ENCODE results near the gene CD44. TPM values are rescaled to one million over a fixed set of nuclear protein-coding genes. Genes with fewer than 3 reads are reported as not detected.

Gene CD44
- polyA plus RNA-seq, 1 of the 3 experiments (the other 2 are of a cell fraction), result 457 TPM

DNA sequence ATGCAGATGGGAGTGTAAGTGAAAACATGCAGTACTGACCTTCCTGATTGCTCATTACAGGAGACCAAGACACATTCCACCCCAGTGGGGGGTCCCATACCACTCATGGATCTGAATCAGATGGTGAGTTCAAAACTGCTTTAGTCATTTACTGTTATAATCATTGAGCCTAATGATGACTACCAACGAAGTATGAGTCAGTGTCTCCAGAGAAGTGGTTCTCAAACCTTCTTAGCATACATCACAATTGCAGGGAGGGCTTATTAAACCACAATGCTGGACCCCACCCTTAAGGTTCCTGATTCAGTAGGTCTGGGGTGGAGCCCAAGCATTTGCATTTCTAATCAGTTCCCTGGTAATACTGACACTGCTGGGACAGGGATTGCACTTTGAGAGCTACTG, 75.8 kb downstream of the CD44 start:
- Histone ChIP-seq H3K4me3 (ENCODE audit: low read depth in 2 of 2, low read length in 1 of 2) (no peak overlapping the region), H3K27me3 (ENCODE audit: insufficient read depth) (no peaks in the 10 kb centered on the region), H3K4me1 (ENCODE audit: control insufficient read depth in 1 of 2, insufficient read depth in 2 of 2, low read depth in 1 of 2, low read length in 1 of 2) (peaks cover 0 to 24% of the 10 kb centered on the region in 2 experiments; a peak in 2 of 4 replicates), H3K9me3 (no peaks in the 10 kb centered on the region), H3K36me3 (replicated peaks in 1 of 2; ENCODE audit: control insufficient read depth in 1 of 2, insufficient read depth in 2 of 2, low read length in 1 of 2) (peaks cover 19 to 75% of the 10 kb centered on the region in 2 experiments), H3K27ac (ENCODE audit: low read depth in 2 of 2, low read length in 1 of 2) (peak overlapping the region in 1 of 2 experiments; percentile 91; a peak in 2 of 4 replicates), H2AFZ (ENCODE audit: low read depth) (no peak overlapping the region), H3K4me2 (peak overlapping the region; percentile 46; the same call in 1 of the 2 replicates), H3K9me2 (no peaks in the 10 kb centered on the region), H4K20me1 (ENCODE audit: insufficient read depth) (no peaks in the 10 kb centered on the region), H3F3A (replicated peaks; ENCODE audit: insufficient read depth) (peaks cover 58% of the 10 kb centered on the region), H3K79me2 (ENCODE audit: insufficient read depth) (peaks cover 64% of the 10 kb centered on the region), H3K9ac (peak overlapping the region; percentile 54)
- WGBS (ENCODE audit: low lambda C conversion rate), result 7% methylated on average over 1 of the region's 1 CpG
- DNase-seq, result no peak
- ChIA-PET CTCF (no interaction called here), POLR2A (no interaction called here)
- TF ChIP-seq CHD2 (IDR thresholded peaks at IDR 0.05; ENCODE audit: low read length, partially characterized antibody) (no peak), EP300 (IDR thresholded peaks at IDR 0.05; ENCODE audit: borderline replicate concordance in 1 of 2, low read depth in 1 of 2, low read length in 1 of 2) (peak in 1 of 2 experiments; percentile 94; a peak in 2 of 4 replicates), FOXM1 (IDR thresholded peaks at IDR 0.05; ENCODE audit: low read depth) (peak; percentile 55; the same call in 1 of the 2 replicates), GABPA (IDR thresholded peaks at IDR 0.05; ENCODE audit: low read depth) (no peak), YY1 (IDR thresholded peaks at IDR 0.05; ENCODE audit: low read depth) (no peak), NFIC (IDR thresholded peaks at IDR 0.05; ENCODE audit: borderline replicate concordance) (peak; percentile 48; the same call in 1 of the 2 replicates), JUND (IDR thresholded peaks at IDR 0.05) (peak; percentile 86), SMC3 (IDR thresholded peaks at IDR 0.05; ENCODE audit: low read depth, low read length) (no peak), POLR2AphosphoS5 (IDR thresholded peaks at IDR 0.05; ENCODE audit: low read depth, low read length) (peak; percentile 64; the same call in 1 of the 2 replicates), GATA2 (CRISPR knock-in tag; IDR thresholded peaks at IDR 0.05) (no peak), FOSL2 (IDR thresholded peaks at IDR 0.05; ENCODE audit: borderline replicate concordance, low read depth) (peak; percentile 93), EZH2phosphoT487 (IDR thresholded peaks at IDR 0.05; ENCODE audit: borderline replicate concordance, low read depth) (no peak), RXRA (IDR thresholded peaks at IDR 0.05; ENCODE audit: borderline replicate concordance, low read depth) (peak; percentile 89), TCF12 (IDR thresholded peaks at IDR 0.05) (peak; percentile 94), MEF2A (IDR thresholded peaks at IDR 0.05; ENCODE audit: borderline replicate concordance, low read depth) (0 out of 2 replicates have a peak, but pooled peaks have one; percentile 17), TEAD4 (IDR thresholded peaks at IDR 0.05; ENCODE audit: borderline replicate concordance, insufficient read depth) (peak; percentile 73; the same call in 1 of the 2 replicates)
- TF ChIP-seq, protein P1, sequence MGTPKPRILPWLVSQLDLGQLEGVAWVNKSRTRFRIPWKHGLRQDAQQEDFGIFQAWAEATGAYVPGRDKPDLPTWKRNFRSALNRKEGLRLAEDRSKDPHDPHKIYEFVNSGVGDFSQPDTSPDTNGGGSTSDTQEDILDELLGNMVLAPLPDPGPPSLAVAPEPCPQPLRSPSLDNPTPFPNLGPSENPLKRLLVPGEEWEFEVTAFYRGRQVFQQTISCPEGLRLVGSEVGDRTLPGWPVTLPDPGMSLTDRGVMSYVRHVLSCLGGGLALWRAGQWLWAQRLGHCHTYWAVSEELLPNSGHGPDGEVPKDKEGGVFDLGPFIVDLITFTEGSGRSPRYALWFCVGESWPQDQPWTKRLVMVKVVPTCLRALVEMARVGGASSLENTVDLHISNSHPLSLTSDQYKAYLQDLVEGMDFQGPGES (IDR thresholded peaks at IDR 0.05; ENCODE audit: low read depth, low read length), result no peak
- TF ChIP-seq, protein P2, sequence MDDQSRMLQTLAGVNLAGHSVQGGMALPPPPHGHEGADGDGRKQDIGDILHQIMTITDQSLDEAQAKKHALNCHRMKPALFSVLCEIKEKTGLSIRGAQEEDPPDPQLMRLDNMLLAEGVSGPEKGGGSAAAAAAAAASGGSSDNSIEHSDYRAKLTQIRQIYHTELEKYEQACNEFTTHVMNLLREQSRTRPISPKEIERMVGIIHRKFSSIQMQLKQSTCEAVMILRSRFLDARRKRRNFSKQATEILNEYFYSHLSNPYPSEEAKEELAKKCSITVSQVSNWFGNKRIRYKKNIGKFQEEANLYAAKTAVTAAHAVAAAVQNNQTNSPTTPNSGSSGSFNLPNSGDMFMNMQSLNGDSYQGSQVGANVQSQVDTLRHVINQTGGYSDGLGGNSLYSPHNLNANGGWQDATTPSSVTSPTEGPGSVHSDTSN (IDR thresholded peaks at IDR 0.05), result peak; percentile 85
- TF ChIP-seq, protein P3, sequence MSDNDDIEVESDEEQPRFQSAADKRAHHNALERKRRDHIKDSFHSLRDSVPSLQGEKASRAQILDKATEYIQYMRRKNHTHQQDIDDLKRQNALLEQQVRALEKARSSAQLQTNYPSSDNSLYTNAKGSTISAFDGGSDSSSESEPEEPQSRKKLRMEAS (IDR thresholded peaks at IDR 0.05; ENCODE audit: low read depth), result peak; percentile 23; the same call in 1 of the 2 replicates
- TF ChIP-seq, protein P4, sequence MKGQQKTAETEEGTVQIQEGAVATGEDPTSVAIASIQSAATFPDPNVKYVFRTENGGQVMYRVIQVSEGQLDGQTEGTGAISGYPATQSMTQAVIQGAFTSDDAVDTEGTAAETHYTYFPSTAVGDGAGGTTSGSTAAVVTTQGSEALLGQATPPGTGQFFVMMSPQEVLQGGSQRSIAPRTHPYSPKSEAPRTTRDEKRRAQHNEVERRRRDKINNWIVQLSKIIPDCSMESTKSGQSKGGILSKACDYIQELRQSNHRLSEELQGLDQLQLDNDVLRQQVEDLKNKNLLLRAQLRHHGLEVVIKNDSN (IDR thresholded peaks at IDR 0.05; ENCODE audit: borderline replicate concordance, low read depth), result no peak
- TF ChIP-seq, protein P5, sequence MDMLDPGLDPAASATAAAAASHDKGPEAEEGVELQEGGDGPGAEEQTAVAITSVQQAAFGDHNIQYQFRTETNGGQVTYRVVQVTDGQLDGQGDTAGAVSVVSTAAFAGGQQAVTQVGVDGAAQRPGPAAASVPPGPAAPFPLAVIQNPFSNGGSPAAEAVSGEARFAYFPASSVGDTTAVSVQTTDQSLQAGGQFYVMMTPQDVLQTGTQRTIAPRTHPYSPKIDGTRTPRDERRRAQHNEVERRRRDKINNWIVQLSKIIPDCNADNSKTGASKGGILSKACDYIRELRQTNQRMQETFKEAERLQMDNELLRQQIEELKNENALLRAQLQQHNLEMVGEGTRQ (IDR thresholded peaks at IDR 0.05; ENCODE audit: borderline replicate concordance, low read depth, low read length), result no peak
- TF ChIP-seq, protein P6, sequence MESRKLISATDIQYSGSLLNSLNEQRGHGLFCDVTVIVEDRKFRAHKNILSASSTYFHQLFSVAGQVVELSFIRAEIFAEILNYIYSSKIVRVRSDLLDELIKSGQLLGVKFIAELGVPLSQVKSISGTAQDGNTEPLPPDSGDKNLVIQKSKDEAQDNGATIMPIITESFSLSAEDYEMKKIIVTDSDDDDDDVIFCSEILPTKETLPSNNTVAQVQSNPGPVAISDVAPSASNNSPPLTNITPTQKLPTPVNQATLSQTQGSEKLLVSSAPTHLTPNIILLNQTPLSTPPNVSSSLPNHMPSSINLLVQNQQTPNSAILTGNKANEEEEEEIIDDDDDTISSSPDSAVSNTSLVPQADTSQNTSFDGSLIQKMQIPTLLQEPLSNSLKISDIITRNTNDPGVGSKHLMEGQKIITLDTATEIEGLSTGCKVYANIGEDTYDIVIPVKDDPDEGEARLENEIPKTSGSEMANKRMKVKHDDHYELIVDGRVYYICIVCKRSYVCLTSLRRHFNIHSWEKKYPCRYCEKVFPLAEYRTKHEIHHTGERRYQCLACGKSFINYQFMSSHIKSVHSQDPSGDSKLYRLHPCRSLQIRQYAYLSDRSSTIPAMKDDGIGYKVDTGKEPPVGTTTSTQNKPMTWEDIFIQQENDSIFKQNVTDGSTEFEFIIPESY (IDR thresholded peaks at IDR 0.05; ENCODE audit: borderline replicate concordance, low read depth), result peak; percentile 59; the same call in 1 of the 2 replicates
